Esophagus muscularis mucosa (tissue), 3 donors: ENCODE measurements around the gene DLG5.

Experiments used
- POLR2A ChIP-seq: fragments of 450-650 bp; IDR thresholded peaks from one replicate; pipeline ENCODE4 v1.6.1; 2017; ENCODE audit warnings: antibody characterized with exemption, moderate library complexity, mild to moderate bottlenecking, low read depth
- TF ChIP-seq, protein P1 (sequence below), 3 experiments: fragments of 200-600 bp in 2 of 3; fragments of 450-650 bp in 1 of 3; sonication (generic) in 2 of 3; IDR thresholded peaks; one replicate each; pipeline ENCODE4 v1.5.1; 2017 to 2019; ENCODE audit warnings: antibody characterized with exemption in 3 of 3, mild to moderate bottlenecking in 2 of 3, moderate library complexity in 1 of 3

GRCh38 chr10:77863446-77863845 lies 63.1 kb downstream of the DLG5 start:
- TF ChIP-seq, protein P1, sequence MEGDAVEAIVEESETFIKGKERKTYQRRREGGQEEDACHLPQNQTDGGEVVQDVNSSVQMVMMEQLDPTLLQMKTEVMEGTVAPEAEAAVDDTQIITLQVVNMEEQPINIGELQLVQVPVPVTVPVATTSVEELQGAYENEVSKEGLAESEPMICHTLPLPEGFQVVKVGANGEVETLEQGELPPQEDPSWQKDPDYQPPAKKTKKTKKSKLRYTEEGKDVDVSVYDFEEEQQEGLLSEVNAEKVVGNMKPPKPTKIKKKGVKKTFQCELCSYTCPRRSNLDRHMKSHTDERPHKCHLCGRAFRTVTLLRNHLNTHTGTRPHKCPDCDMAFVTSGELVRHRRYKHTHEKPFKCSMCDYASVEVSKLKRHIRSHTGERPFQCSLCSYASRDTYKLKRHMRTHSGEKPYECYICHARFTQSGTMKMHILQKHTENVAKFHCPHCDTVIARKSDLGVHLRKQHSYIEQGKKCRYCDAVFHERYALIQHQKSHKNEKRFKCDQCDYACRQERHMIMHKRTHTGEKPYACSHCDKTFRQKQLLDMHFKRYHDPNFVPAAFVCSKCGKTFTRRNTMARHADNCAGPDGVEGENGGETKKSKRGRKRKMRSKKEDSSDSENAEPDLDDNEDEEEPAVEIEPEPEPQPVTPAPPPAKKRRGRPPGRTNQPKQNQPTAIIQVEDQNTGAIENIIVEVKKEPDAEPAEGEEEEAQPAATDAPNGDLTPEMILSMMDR (IDR thresholded peaks at IDR 0.05): no peak
- no peak for TF ChIP-seq POLR2A
